ENCODE data around the gene SPATA1.
"Not testable (repeated sequence)": the region's sequence is repeated elsewhere in the genome, so short reads cannot be mapped to it uniquely, and the experiment has no call there.

The SPATA1 gene

GRCh38 chr1:84510165-84510564, 4.0 kb downstream of the SPATA1 start:
- DNase-seq = no peak

GRCh38 chr1:84510668-84511067, 4.5 kb downstream of the SPATA1 start:
- no peak for DNase-seq

- DNase-seq = no peak
These were observed 18.4 kb downstream of the SPATA1 start for GRCh38 chr1:84524590-84524989.

- no peak for DNase-seq
These were observed 19.6 kb downstream of the SPATA1 start for GRCh38 chr1:84525779-84526178.

GRCh38 chr1:84538599-84538998, 32.4 kb downstream of the SPATA1 start:
- no peak for DNase-seq

GRCh38 chr1:84539972-84540371, 33.8 kb downstream of the SPATA1 start:
- DNase-seq = no peak

GRCh38 chr1:84540759-84541158, 34.6 kb downstream of the SPATA1 start:
- no peak for DNase-seq

- no peak for DNase-seq
These were observed 35.5 kb downstream of the SPATA1 start for GRCh38 chr1:84541679-84542078.

GRCh38 chr1:84550826-84551225, 44.6 kb downstream of the SPATA1 start:
- DNase-seq = no peak

- no peak for DNase-seq
These were observed 63.0 kb downstream of the SPATA1 start for GRCh38 chr1:84569216-84569615.

GRCh38 chr1:84570436-84571149, 64.4 kb downstream of the SPATA1 start:
- no peak for DNase-seq

- DNase-seq = no peak
These were observed 65.0 kb downstream of the SPATA1 start for GRCh38 chr1:84571150-84571535.

- DNase-seq = no peak
These were observed 67.3 kb downstream of the SPATA1 start for GRCh38 chr1:84573481-84573966.

GRCh38 chr1:84573967-84574842, 68.0 kb downstream of the SPATA1 start, which contains the start of gene CTBS:
TSS of gene CTBS (minus strand) at chr1:84574440. CDS start at chr1:84574415, 25 bp downstream.
- DNase-seq = peak; percentile 74 to 82 (median 77)

- DNase-seq = no peak
These were observed 68.8 kb downstream of the SPATA1 start for GRCh38 chr1:84574936-84575335.

- DNase-seq = no peak
These were observed 75.5 kb downstream of the SPATA1 start for GRCh38 chr1:84581648-84582047.

GRCh38 chr1:84582802-84583587, 76.8 kb downstream of the SPATA1 start:
- no peak for DNase-seq

GRCh38 chr1:84583648-84584047, 77.5 kb downstream of the SPATA1 start:
- no peak for DNase-seq

GRCh38 chr1:84584126-84584525, 77.9 kb downstream of the SPATA1 start:
- DNase-seq = no peak

GRCh38 chr1:84585803-84586202, 79.6 kb downstream of the SPATA1 start:
- no peak for DNase-seq

GRCh38 chr1:84587099-84587498, 80.9 kb downstream of the SPATA1 start:
- no peak for DNase-seq

- DNase-seq = not testable (repeated sequence)
These were observed 88.8 kb downstream of the SPATA1 start for GRCh38 chr1:84594959-84595358.

GRCh38 chr1:84597011-84597410, 90.8 kb downstream of the SPATA1 start:
- DNase-seq = no peak
